GM12874 (cell line): ENCODE data around the gene MXRA7.

Experiments used
- TF ChIP-seq, protein P1 (sequence below): IDR thresholded peaks from 2 replicates; pipeline ENCODE4 v1.5.1; 2011; ENCODE audit warnings: low read depth, mild to moderate bottlenecking, control low read depth, low read length, moderate library complexity; ENCODE audit not compliant: insufficient read depth

The MXRA7 gene, protein sequence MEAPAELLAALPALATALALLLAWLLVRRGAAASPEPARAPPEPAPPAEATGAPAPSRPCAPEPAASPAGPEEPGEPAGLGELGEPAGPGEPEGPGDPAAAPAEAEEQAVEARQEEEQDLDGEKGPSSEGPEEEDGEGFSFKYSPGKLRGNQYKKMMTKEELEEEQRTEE

DNA sequence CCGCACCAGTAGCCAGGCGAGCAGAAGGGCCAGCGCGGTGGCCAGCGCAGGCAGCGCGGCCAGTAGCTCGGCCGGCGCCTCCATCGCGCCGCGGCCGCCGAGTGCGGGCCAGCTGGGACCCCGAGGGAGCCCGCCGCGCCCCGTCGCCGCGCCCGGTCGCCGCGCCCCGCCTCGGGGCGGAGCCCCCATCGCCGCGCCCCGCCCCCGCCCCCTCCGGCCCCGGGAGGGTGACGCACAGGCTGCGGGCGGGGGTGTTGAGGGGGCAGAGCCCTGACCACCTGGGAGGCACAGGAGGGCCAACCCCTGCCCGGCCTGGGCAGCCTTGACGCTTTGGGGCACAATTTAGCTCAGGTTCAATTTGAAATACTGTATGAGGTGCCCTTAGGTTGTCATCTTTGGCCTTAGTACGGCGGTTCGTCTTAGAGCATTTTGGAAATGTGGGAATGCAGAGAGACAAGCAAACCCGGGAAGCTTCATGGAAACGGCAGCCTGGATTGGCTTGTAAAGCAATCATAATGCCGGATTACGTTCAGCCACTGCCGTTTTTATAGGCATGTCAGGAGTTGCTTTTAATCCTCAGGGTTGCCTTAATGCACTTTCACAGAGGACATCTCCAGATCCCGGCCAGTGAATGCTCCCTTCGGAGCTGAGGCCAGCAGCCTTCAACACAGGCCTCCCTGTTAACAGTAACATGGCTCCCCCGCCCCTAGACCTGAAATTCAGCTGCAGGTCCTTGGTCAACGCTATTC lies at the start of gene MXRA7:
TSS of gene MXRA7 (minus strand) at position 103 of the 749 bp plus-strand sequence. CDS start at position 84, 19 bp downstream.
- TF ChIP-seq, protein P1, sequence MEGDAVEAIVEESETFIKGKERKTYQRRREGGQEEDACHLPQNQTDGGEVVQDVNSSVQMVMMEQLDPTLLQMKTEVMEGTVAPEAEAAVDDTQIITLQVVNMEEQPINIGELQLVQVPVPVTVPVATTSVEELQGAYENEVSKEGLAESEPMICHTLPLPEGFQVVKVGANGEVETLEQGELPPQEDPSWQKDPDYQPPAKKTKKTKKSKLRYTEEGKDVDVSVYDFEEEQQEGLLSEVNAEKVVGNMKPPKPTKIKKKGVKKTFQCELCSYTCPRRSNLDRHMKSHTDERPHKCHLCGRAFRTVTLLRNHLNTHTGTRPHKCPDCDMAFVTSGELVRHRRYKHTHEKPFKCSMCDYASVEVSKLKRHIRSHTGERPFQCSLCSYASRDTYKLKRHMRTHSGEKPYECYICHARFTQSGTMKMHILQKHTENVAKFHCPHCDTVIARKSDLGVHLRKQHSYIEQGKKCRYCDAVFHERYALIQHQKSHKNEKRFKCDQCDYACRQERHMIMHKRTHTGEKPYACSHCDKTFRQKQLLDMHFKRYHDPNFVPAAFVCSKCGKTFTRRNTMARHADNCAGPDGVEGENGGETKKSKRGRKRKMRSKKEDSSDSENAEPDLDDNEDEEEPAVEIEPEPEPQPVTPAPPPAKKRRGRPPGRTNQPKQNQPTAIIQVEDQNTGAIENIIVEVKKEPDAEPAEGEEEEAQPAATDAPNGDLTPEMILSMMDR, result no peak

DNA sequence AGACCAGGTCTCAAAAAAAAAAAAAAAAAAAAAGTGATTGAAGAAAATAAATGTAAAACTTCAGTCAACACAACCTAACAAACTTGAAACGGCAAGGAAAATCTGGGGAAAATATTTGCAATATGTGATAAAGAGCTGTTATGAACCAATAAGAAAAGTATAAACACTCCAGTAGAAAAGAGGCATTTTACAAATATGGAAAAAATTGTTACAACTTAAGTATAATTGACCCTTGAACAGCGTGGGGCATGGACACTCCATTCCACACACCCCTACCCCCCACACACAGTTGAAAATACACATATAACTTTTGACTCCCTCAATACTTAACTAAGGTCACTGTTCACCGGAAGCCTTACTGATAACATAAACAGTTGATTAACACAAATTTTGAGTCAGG lies 47.8 kb upstream of the MXRA7 start:
- TF ChIP-seq, protein P1, result no peak

DNA sequence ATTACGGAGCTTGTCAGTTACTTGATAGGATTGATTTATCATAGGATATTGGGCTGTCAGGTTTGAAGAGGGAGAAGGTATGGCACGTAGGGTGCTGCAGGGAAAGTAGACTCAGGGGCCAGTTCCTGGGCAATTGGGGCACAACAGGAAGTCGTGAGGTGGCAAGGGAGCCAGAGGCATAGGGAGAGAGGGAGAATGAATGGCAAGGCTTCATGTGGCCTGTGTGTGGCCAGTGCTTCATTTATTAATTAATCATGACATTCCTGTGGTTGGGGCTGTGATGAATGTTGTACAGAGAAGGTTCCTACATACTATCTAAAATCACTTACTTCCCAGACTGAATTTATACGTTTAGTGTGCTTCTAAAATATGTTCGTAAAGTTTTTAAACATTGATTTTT lies 46.5 kb upstream of the MXRA7 start:
- TF ChIP-seq, protein P1, result no peak

DNA sequence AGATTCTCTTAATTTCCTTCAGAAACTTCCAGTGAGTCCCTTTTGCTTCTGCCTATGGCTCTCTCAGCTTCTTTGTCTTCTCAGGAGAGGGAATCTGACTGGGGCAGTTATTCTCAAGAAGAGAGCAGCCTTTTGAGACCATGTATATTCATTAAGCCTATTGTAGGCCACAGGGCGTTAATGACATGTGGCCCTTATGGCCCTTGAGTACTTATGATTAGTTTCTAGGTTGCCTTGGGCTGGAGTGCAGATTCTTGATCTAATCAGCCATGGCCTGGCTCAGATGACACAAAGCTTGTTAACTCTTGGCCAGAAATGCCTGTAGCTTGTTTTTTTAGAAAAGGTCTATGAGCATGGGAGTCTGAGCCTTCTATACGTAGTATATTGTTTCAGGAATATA lies 44.5 kb upstream of the MXRA7 start:
- TF ChIP-seq, protein P1, result no peak

DNA sequence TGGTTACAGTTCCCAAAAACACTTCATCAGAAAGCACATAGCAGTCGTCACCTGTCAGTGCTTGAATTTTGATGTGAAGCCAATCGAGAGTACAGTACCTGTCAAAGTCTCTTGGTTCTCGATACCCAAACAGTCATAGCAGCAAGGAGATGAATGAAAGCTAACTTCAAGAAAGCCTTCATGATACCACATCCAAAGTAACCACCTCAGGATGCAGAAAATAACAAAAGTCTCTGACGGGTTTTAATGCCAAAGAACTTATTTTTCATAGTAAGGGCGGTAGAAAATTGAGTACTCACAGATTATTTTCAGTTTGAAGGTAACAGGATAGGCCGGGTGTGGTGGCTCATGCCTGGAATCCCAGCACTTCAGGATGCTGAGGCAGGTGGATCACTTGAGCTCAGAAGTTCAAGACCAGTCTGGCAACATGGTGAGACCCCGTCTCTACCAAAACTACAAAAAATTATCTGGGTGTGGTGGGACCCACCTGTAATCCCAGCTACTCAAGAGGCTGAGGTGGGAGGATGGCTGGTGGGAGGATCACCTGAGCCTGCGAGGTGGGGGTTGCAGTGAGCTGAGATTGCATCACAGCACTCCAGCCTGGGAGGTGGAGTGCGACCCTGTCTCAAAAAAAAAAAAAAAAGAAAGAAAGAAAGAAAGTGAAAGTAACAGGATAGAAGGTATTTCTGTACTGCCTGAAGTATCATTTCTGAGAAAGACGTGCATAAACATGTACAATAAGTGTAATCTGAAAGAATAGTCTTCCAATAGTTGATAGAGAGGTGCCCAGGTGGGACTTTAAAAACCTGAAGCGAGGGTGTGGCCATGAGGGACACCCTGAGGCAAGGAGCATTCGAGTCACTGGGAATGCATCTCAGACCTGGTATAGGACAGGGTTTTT lies 42.5 kb upstream of the MXRA7 start:
- TF ChIP-seq, protein P1, result no peak

DNA sequence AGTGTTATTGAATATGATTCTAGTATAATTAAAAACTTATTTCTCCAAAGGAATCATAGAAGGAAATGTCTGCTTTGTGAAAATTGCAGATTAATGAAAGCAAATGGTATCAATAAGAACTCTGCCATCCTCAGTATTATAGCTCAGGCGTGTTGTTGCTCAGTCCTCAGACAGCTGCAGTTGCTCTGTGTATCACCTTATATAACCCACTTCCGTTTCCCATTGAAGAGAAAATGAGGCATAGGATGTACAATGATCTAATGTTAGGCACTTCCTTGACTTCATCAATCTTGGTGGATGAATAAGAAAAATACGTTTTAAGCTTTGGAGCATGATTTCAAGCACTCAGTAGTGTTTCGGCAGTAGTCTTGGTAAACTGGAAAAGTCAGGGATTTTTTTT lies 41.2 kb upstream of the MXRA7 start:
- TF ChIP-seq, protein P1, result no peak

DNA sequence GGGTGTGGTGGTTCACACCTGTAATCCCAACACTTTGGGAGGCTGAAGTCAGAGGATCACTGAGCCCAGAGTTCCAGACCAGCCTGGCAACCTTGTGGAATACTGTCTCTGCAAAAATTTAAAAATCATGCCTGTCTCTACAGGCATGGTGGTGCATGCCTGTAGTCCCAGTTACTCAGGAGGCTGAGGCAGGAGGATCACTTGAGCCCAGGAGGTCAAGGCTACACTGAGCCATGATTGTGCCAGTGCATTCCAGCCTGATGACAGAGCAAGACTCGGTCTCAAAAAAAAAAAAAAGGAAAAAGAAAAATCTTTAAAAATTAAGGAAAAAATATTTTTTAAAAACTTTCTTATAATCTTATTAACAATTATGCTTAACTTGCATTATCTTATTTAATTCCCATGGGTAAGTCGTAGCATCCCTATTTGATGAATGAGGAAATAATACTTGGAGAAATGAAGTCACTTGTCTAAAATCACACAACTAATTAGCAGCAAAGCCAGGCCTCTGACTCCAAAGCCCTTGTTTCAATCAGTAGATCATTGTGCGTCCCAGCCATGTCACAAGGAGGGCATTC lies 40.7 kb upstream of the MXRA7 start:
- TF ChIP-seq, protein P1, result no peak
